Thyroid gland (tissue), 4 donors: ENCODE results near the gene FALEC.

Experiments used
- POLR2A ChIP-seq, 2 donors: fragments of 450-650 bp; IDR thresholded peaks; one replicate each; pipeline ENCODE4 v1.6.1; 2017; ENCODE audit warnings: antibody characterized with exemption in 2 of 2, mild to moderate bottlenecking in 2 of 2, moderate library complexity in 1 of 2
- TF ChIP-seq, protein P1 (sequence below), 6 experiments: fragments of 200-600 bp in 3 of 6; fragments of 450-650 bp in 3 of 6; sonication (generic) in 3 of 6; IDR thresholded peaks; one replicate each; pipeline ENCODE4 v1.5.1; 2016 to 2019; ENCODE audit warnings: antibody characterized with exemption in 6 of 6, mild to moderate bottlenecking in 2 of 6, inconsistent platforms in 1 of 6, moderate library complexity in 1 of 6

DNA sequence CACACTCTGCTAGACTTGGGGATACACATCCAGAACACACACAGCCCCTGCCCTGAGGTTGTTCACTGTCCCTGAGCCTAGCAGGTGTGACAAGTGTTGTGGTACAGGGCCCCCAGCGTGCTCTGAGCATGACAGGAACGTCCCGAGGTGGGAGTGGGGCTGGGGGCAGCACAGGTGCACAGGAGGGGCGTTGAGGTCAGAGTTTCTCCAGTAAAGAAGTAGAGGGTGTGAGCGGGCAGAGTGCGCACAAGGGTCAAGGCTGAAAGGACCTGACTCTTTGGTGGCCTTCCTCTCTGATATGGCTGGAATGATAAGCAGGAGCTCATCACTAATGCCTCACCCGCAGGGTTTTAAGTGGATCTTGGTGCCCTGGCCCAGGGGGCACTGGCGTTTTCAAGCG is 1.3 kb upstream of the FALEC start:
- TF ChIP-seq, protein P1, sequence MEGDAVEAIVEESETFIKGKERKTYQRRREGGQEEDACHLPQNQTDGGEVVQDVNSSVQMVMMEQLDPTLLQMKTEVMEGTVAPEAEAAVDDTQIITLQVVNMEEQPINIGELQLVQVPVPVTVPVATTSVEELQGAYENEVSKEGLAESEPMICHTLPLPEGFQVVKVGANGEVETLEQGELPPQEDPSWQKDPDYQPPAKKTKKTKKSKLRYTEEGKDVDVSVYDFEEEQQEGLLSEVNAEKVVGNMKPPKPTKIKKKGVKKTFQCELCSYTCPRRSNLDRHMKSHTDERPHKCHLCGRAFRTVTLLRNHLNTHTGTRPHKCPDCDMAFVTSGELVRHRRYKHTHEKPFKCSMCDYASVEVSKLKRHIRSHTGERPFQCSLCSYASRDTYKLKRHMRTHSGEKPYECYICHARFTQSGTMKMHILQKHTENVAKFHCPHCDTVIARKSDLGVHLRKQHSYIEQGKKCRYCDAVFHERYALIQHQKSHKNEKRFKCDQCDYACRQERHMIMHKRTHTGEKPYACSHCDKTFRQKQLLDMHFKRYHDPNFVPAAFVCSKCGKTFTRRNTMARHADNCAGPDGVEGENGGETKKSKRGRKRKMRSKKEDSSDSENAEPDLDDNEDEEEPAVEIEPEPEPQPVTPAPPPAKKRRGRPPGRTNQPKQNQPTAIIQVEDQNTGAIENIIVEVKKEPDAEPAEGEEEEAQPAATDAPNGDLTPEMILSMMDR (IDR thresholded peaks at IDR 0.05): no peak
- TF ChIP-seq POLR2A (IDR thresholded peaks at IDR 0.05): no peak
